Measurements from ENCODE around the gene SYNJ2.
A peak's percentile ranks its signal among the peaks of the same experiment; 100 is the strongest.

SYNJ2 gene

GRCh38 chr6:158037771-158038170 lies 56.1 kb downstream of the SYNJ2 start:
- Histone ChIP-seq H3K4me3 (ENCODE audit: low read length) (no peak overlapping the region), H3K4me1 (ENCODE audit: low read length) (peaks cover 64% of the 10 kb centered on the region)
- TF ChIP-seq EZH2phosphoT487 (IDR thresholded peaks at IDR 0.05; ENCODE audit: low read depth): no peak

GRCh38 chr6:158038291-158039177 lies 56.9 kb downstream of the SYNJ2 start:
- peak overlapping the region; percentile 90 for H3K27ac ChIP-seq (ENCODE audit: low read length)
- no peak for TF ChIP-seq CTCF (IDR thresholded peaks at IDR 0.05; ENCODE audit: low read depth, low read length)
- TF ChIP-seq EZH2phosphoT487 (IDR thresholded peaks at IDR 0.05; ENCODE audit: low read depth): no peak
- H3K79me2 ChIP-seq (ENCODE audit: low read length): 0 out of 2 replicates have a peak, but pooled peaks cover 4% of the 10 kb centered on the region
- peaks cover 4% of the 10 kb centered on the region for H3K36me3 ChIP-seq (replicated peaks; ENCODE audit: low read depth, low read length)
- no peak overlapping the region for H2AFZ ChIP-seq (ENCODE audit: low read depth, low read length)
- H3K9me3 ChIP-seq (ENCODE audit: insufficient read depth, low read length): no peaks in the 10 kb centered on the region
- peaks cover 64% of the 10 kb centered on the region for H3K4me1 ChIP-seq (ENCODE audit: low read length)
- no peaks in the 10 kb centered on the region for H4K20me1 ChIP-seq (ENCODE audit: insufficient read depth, low read length)
- peak overlapping the region; percentile 100 for H3K4me2 ChIP-seq (ENCODE audit: low read length)
- H3K9ac ChIP-seq (ENCODE audit: low read length): peak overlapping the region; percentile 62; the same call in 1 of the 2 replicates
- no peaks in the 10 kb centered on the region for H3K27me3 ChIP-seq (ENCODE audit: low read depth, low read length)
- H3K4me3 ChIP-seq (ENCODE audit: low read length): peak overlapping the region; percentile 78; the same call in 1 of the 2 replicates

More at GRCh38 chr6:158037771-158038170, 56.1 kb downstream of the SYNJ2 start:
- 0 out of 2 replicates have a peak, but pooled peaks cover 4% of the 10 kb centered on the region for H3K79me2 ChIP-seq (ENCODE audit: low read length)
- no peaks in the 10 kb centered on the region for H3K9me3 ChIP-seq (ENCODE audit: insufficient read depth, low read length)
- H2AFZ ChIP-seq (ENCODE audit: low read depth, low read length): no peak overlapping the region
- peak overlapping the region; percentile 19; the same call in 1 of the 2 replicates for H3K9ac ChIP-seq (ENCODE audit: low read length)
- no peaks in the 10 kb centered on the region for H4K20me1 ChIP-seq (ENCODE audit: insufficient read depth, low read length)
- H3K36me3 ChIP-seq (replicated peaks; ENCODE audit: low read depth, low read length): peaks cover 4% of the 10 kb centered on the region
- no peaks in the 10 kb centered on the region for H3K27me3 ChIP-seq (ENCODE audit: low read depth, low read length)
- H3K27ac ChIP-seq (ENCODE audit: low read length): peak overlapping the region; percentile 53
- peak overlapping the region; percentile 100; the same call in 1 of the 2 replicates for H3K4me2 ChIP-seq (ENCODE audit: low read length)

- no peak for TF ChIP-seq EZH2phosphoT487 (IDR thresholded peaks at IDR 0.05; ENCODE audit: low read depth)
- TF ChIP-seq CTCF (IDR thresholded peaks at IDR 0.05; ENCODE audit: low read depth, low read length): no peak
- Histone ChIP-seq H3K4me1 (ENCODE audit: low read length) (peaks cover 64% of the 10 kb centered on the region), H3K9me3 (ENCODE audit: insufficient read depth, low read length) (no peaks in the 10 kb centered on the region), H3K4me2 (ENCODE audit: low read length) (peak overlapping the region; percentile 100), H3K9ac (ENCODE audit: low read length) (peak overlapping the region; percentile 62; the same call in 1 of the 2 replicates), H3K79me2 (ENCODE audit: low read length) (0 out of 2 replicates have a peak, but pooled peaks cover 4% of the 10 kb centered on the region), H2AFZ (ENCODE audit: low read depth, low read length) (no peak overlapping the region), H3K27me3 (ENCODE audit: low read depth, low read length) (no peaks in the 10 kb centered on the region), H4K20me1 (ENCODE audit: insufficient read depth, low read length) (no peaks in the 10 kb centered on the region), H3K4me3 (ENCODE audit: low read length) (peak overlapping the region; percentile 78), H3K27ac (ENCODE audit: low read length) (peak overlapping the region; percentile 90), H3K36me3 (replicated peaks; ENCODE audit: low read depth, low read length) (peaks cover 8% of the 10 kb centered on the region)
Observed at GRCh38 chr6:158039178-158039557, 57.5 kb downstream of the SYNJ2 start.

- H2AFZ ChIP-seq (ENCODE audit: low read depth, low read length): no peak overlapping the region
- peak overlapping the region; percentile 78 for H3K4me3 ChIP-seq (ENCODE audit: low read length)
- H3K4me2 ChIP-seq (ENCODE audit: low read length): peak overlapping the region; percentile 100
- H3K27me3 ChIP-seq (ENCODE audit: low read depth, low read length): no peaks in the 10 kb centered on the region
- H3K4me1 ChIP-seq (ENCODE audit: low read length): peaks cover 64% of the 10 kb centered on the region
- peak overlapping the region; percentile 90 for H3K27ac ChIP-seq (ENCODE audit: low read length)
- no peaks in the 10 kb centered on the region for H4K20me1 ChIP-seq (ENCODE audit: insufficient read depth, low read length)
- H3K9me3 ChIP-seq (ENCODE audit: insufficient read depth, low read length): no peaks in the 10 kb centered on the region
- H3K79me2 ChIP-seq (ENCODE audit: low read length): 0 out of 2 replicates have a peak, but pooled peaks cover 4% of the 10 kb centered on the region
- H3K36me3 ChIP-seq (replicated peaks; ENCODE audit: low read depth, low read length): peaks cover 8% of the 10 kb centered on the region
- peak overlapping the region; percentile 62 for H3K9ac ChIP-seq (ENCODE audit: low read length)
- TF ChIP-seq EZH2phosphoT487 (IDR thresholded peaks at IDR 0.05; ENCODE audit: low read depth) (no peak), CTCF (IDR thresholded peaks at IDR 0.05; ENCODE audit: low read depth, low read length) (no peak)
Observed at GRCh38 chr6:158039571-158040050, 57.9 kb downstream of the SYNJ2 start.
